ENCODE results near the gene CRYGB. TPM values are rescaled to one million over a fixed set of nuclear protein-coding genes. Genes with fewer than 3 reads are reported as not detected.
"Not testable (repeated sequence)": the region's sequence is repeated elsewhere in the genome, so short reads cannot be mapped to it uniquely, and the experiment has no call there.

Gene CRYGB
- total and polyA plus RNA-seq, 7 donors: not detected

GRCh38 chr2:208142240-208142924, 3.6 kb downstream of the CRYGB start:
- no peak for TF ChIP-seq CTCF (IDR thresholded peaks at IDR 0.05)
- no peak for TF ChIP-seq EP300 (IDR thresholded peaks at IDR 0.05)
- no peak for TF ChIP-seq POLR2A (IDR thresholded peaks at IDR 0.05)
- TF ChIP-seq POLR2AphosphoS5 (IDR thresholded peaks at IDR 0.05): no peak
- Histone ChIP-seq H3K27ac (no peak overlapping the region), H3K4me3 (no peak overlapping the region), H3K36me3 (no peaks in the 10 kb centered on the region), H3K9me3 (no peaks in the 10 kb centered on the region), H3K4me1 (no peaks in the 10 kb centered on the region), H3K27me3 (no peaks in the 10 kb centered on the region)
- intact Hi-C loops (cut with DNase I): no loop called here
- 37 to 62% methylated on average over 8 of the region's 8 CpGs for WGBS, 2 donors
- no peak for DNase-seq

GRCh38 chr2:208139447-208139846, 6.5 kb downstream of the CRYGB start:
- H3K4me1 ChIP-seq: no peaks in the 10 kb centered on the region
- no peak overlapping the region for H3K4me3 ChIP-seq

GRCh38 chr2:208138334-208138733, 7.6 kb downstream of the CRYGB start:
- intact Hi-C loops (cut with DNase I); H3K4me1 ChIP-seq; H3K36me3 ChIP-seq; DNase-seq; H3K4me3 ChIP-seq; H3K9me3 ChIP-seq; H3K27ac ChIP-seq; H3K27me3 ChIP-seq: not testable (repeated sequence)
- WGBS, 2 donors: 94 to 97% methylated on average over 7 of the region's 7 CpGs

More at GRCh38 chr2:208139447-208139846, 6.5 kb downstream of the CRYGB start:
- Histone ChIP-seq H3K9me3 (no peaks in the 10 kb centered on the region), H3K27ac (no peak overlapping the region), H3K36me3 (no peaks in the 10 kb centered on the region), H3K27me3 (no peaks in the 10 kb centered on the region)
- intact Hi-C loops (cut with DNase I): no loop called here
- TF ChIP-seq CTCF (IDR thresholded peaks at IDR 0.05): no peak
- no peak for TF ChIP-seq POLR2A (IDR thresholded peaks at IDR 0.05)
- TF ChIP-seq POLR2AphosphoS5 (IDR thresholded peaks at IDR 0.05): no peak
- no peak for TF ChIP-seq EP300 (IDR thresholded peaks at IDR 0.05)
- WGBS, 2 donors: 88 to 90% methylated on average over 18 of the region's 18 CpGs
- no peak for DNase-seq

- DNase-seq: no peak
- intact Hi-C loops (cut with DNase I): no loop called here
- no peaks in the 10 kb centered on the region for H3K4me1 ChIP-seq
- WGBS, 2 donors: 93 to 94% methylated on average over 2 of the region's 2 CpGs
- no peak overlapping the region for H3K27ac ChIP-seq
- no peak overlapping the region for H3K4me3 ChIP-seq
- H3K27me3 ChIP-seq: no peaks in the 10 kb centered on the region
- TF ChIP-seq POLR2A (IDR thresholded peaks at IDR 0.05) (no peak), POLR2AphosphoS5 (IDR thresholded peaks at IDR 0.05) (no peak), EP300 (IDR thresholded peaks at IDR 0.05) (no peak), CTCF (IDR thresholded peaks at IDR 0.05) (no peak)
- no peaks in the 10 kb centered on the region for H3K36me3 ChIP-seq
- H3K9me3 ChIP-seq: no peaks in the 10 kb centered on the region
These were observed 9.3 kb downstream of the CRYGB start for GRCh38 chr2:208136716-208137094.

GRCh38 chr2:208135794-208136715, 9.9 kb downstream of the CRYGB start:
- TF ChIP-seq POLR2A (IDR thresholded peaks at IDR 0.05): no peak
- no peak for TF ChIP-seq CTCF (IDR thresholded peaks at IDR 0.05)
- no peak for TF ChIP-seq EP300 (IDR thresholded peaks at IDR 0.05)
- TF ChIP-seq POLR2AphosphoS5 (IDR thresholded peaks at IDR 0.05): no peak
- no peaks in the 10 kb centered on the region for H3K4me1 ChIP-seq
- H3K27me3 ChIP-seq: no peaks in the 10 kb centered on the region
- DNase-seq: no peak
- H3K9me3 ChIP-seq: no peaks in the 10 kb centered on the region
- no peaks in the 10 kb centered on the region for H3K36me3 ChIP-seq
- H3K4me3 ChIP-seq: no peak overlapping the region
- no peak overlapping the region for H3K27ac ChIP-seq
- intact Hi-C loops (cut with DNase I): no loop called here
- 62 to 82% methylated on average over 11 of the region's 11 CpGs for WGBS, 2 donors
